K562 (cell line): Measurements from ENCODE around the gene ETFRF1. TPM values are rescaled to one million over a fixed set of nuclear protein-coding genes. Genes with fewer than 3 reads are reported as not detected.

Experiments used
- CBFB ChIP-seq: sonication (generic); formaldehyde crosslinking; IDR thresholded peaks from 2 replicates; pipeline ENCODE4 v1.4.0; 2020; ENCODE audit warnings: mild to moderate bottlenecking, missing genetic modification reagents
- CREB1 ChIP-seq, 2 experiments: sonication (generic) in 1 of 2; formaldehyde crosslinking in 1 of 2; IDR thresholded peaks; 2 replicates each; pipeline versions ENCODE4 v1.6.1 to v1.8.0; 2012 to 2022; ENCODE audit warnings: inconsistent platforms in 1 of 2, mild to moderate bottlenecking in 1 of 2, missing genetic modification reagents in 1 of 2, moderate library complexity in 1 of 2
- EGR1 ChIP-seq: fragments of 450-650 bp; conservative IDR thresholded peaks from 2 replicates; pipeline ENCODE4 v1.6.1; 2017; ENCODE audit warnings: mild to moderate bottlenecking
- EP300 ChIP-seq: IDR thresholded peaks from 2 replicates; pipeline ENCODE4 v1.6.1; 2012; ENCODE audit warnings: low read length, improper control_type of control experiment
- HNRNPH1 ChIP-seq: fragments of 200-400 bp; formaldehyde crosslinking; optimal IDR thresholded peaks from 2 replicates; pipeline ENCODE3; 2017; ENCODE audit warnings: low read depth, mild to moderate bottlenecking, low read length, moderate library complexity
- KDM5B ChIP-seq: fragments of 200-600 bp; sonication (generic); IDR thresholded peaks from 2 replicates; pipeline ENCODE4 v1.6.1; 2012; ENCODE audit warnings: low read depth, mild to moderate bottlenecking, moderate library complexity, low read length, control low read depth, inconsistent platforms; ENCODE audit not compliant: insufficient replicate concordance
- KLF16 ChIP-seq: IDR thresholded peaks from 2 replicates; pipeline ENCODE4 v1.6.1; 2016; ENCODE audit warnings: antibody characterized with exemption
- LEF1 ChIP-seq: fragments of 450-650 bp; IDR thresholded peaks from 2 replicates; pipeline ENCODE4 v1.6.1; 2016; ENCODE audit warnings: mild to moderate bottlenecking
- MITF ChIP-seq: IDR thresholded peaks from 2 replicates; pipeline ENCODE4 v1.6.1; 2014; ENCODE audit warnings: antibody characterized with exemption
- MXD1 ChIP-seq: fragments of 250-450 bp; sonication (Bioruptor Pico); IDR thresholded peaks from 2 replicates; pipeline ENCODE4 v1.8.0; 2021; ENCODE audit warnings: borderline replicate concordance, mild to moderate bottlenecking, moderate library complexity; ENCODE audit not compliant: poor library complexity, severe bottlenecking
- MYC ChIP-seq, 2 experiments: fragments of 250-450 bp in 1 of 2; sonication (Bioruptor Pico) in 1 of 2; IDR thresholded peaks; 2 replicates each; pipeline versions ENCODE4 v1.5.1 to v1.6.1; 2012 to 2021; ENCODE audit warnings: low read depth in 2 of 2, borderline replicate concordance in 1 of 2, improper control_type of control experiment in 1 of 2, low read length in 1 of 2, mild to moderate bottlenecking in 1 of 2, moderate library complexity in 1 of 2
- NFE2 ChIP-seq: IDR thresholded peaks from 2 replicates; pipeline ENCODE4 v1.6.1; 2014; ENCODE audit warnings: antibody characterized with exemption, low read depth
- SMARCE1 ChIP-seq: fragments of 450-650 bp; IDR thresholded peaks from 2 replicates; pipeline ENCODE4 v1.7.1; 2016; ENCODE audit warnings: mild to moderate bottlenecking
- STAT5A ChIP-seq: IDR thresholded peaks from 2 replicates; pipeline ENCODE4 v1.6.1; 2012; ENCODE audit warnings: low read length, inconsistent platforms, borderline replicate concordance
- U2AF1 ChIP-seq: fragments of 200-400 bp; formaldehyde crosslinking; optimal IDR thresholded peaks from 2 replicates; pipeline ENCODE3; 2017; ENCODE audit warnings: mild to moderate bottlenecking, low read depth, low read length, moderate library complexity
- YBX1 ChIP-seq: fragments of 450-650 bp; IDR thresholded peaks from 2 replicates; pipeline ENCODE4 v1.7.1; 2016; ENCODE audit warnings: mild to moderate bottlenecking
- ZKSCAN1 ChIP-seq: fragments of 150-350 bp; IDR thresholded peaks from 2 replicates; pipeline ENCODE4 v1.6.1; 2016; ENCODE audit warnings: low read depth, low read length
- ZNF12 ChIP-seq: sonication (generic); formaldehyde crosslinking; IDR thresholded peaks from 2 replicates; pipeline ENCODE4 v1.4.0; 2020; ENCODE audit warnings: mild to moderate bottlenecking, missing genetic modification reagents
- ZNF212 ChIP-seq: fragments of 450-650 bp; formaldehyde crosslinking; IDR thresholded peaks from 2 replicates; pipeline ENCODE4 v1.4.0; 2020; ENCODE audit warnings: mild to moderate bottlenecking
- ZNF277 ChIP-seq: fragments of 250-450 bp; sonication (Bioruptor Pico); IDR thresholded peaks from 2 replicates; pipeline ENCODE4 v1.8.0; 2022; ENCODE audit warnings: inconsistent platforms, mild to moderate bottlenecking, moderate library complexity, borderline replicate concordance
- ZNF41 ChIP-seq: fragments of 250-450 bp; sonication (Bioruptor Pico); conservative IDR thresholded peaks from 2 replicates; pipeline ENCODE4 v1.4.0; 2020; ENCODE audit warnings: mild to moderate bottlenecking
- ZNF551 ChIP-seq: fragments of 250-450 bp; sonication (Bioruptor Pico); IDR thresholded peaks from 2 replicates; pipeline ENCODE4 v1.5.0; 2021; ENCODE audit warnings: mild to moderate bottlenecking, moderate library complexity
- polyA plus RNA-seq, 8 experiments: library from polyadenylated mRNA; depleted of rRNA in 4 of 8; stranded (reverse) in 5 of 8; unstranded in 3 of 8; fragments of >200 nt; fragmentation: Nextera tagmentation in 2 of 8; fragmentation: Illumina TruSeq in 1 of 8; extraction: Ambion mirVana in 2 of 8; extraction: Trizol in 1 of 8; gene quantifications; 2 replicates each; pipeline versions ENCODE4 v1.2.1 to v1.2.3, GENCODE V29; 2011 to 2014; ENCODE audit warnings: inconsistent platforms in 1 of 8, missing spikeins in 1 of 8
- total RNA-seq, 7 experiments: library from RNA; depleted of rRNA in 6 of 7; stranded (reverse); fragments of >200 nt in 6 of 7; fragmentation: Illumina TruSeq in 2 of 7; extraction: Trizol in 2 of 7; gene quantifications; 2 replicates each; pipeline versions ENCODE4 v1.2.1 to v1.2.3, GENCODE V29; 2011 to 2021; ENCODE audit warnings: low replicate concordance in 1 of 7
- TF ChIP-seq, protein P1 (sequence below): sonication (generic); formaldehyde crosslinking; IDR thresholded peaks from 2 replicates; pipeline ENCODE4 v1.4.0; 2020; ENCODE audit warnings: mild to moderate bottlenecking, missing genetic modification reagents
- TF ChIP-seq, protein P2 (sequence below): fragments of 250-450 bp; sonication (Bioruptor Pico); IDR thresholded peaks from 2 replicates; pipeline ENCODE4 v1.5.0; 2021

Gene ETFRF1
- total and polyA plus RNA-seq, 9 of the 15 experiments (the other 6 are each of a cell fraction or from before 2014, with no cell fraction given), result 16.1 to 107 (median 33.7) TPM

DNA sequence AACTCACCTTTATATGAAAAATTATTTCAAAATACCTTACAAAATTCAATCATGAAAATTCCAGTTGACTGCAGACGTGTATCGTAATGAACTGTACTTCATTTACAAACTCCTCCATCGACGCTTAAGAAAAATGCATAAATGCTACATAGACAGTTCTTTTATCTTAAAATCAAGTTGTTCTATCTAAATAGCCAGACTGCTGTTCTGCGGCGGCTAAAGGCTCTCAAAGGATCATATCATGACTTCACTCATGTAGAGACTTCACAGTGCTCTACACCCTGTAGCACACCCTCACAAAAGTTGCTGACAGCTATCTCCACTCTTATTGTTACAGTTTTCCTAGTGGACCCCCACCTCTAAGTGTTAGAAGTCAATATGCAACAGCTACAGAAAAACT is 50.5 kb downstream of the ETFRF1 start (continued):
- TF ChIP-seq ZNF41 (CRISPR knock-in tag), result no peak
- TF ChIP-seq U2AF1, result no peak
- TF ChIP-seq EP300, result peak; percentile 37; the same call in 1 of the 2 replicates
- no peak for TF ChIP-seq EGR1
- no peak for TF ChIP-seq ZNF551 (CRISPR knock-in tag)
- TF ChIP-seq CBFB (CRISPR knock-in tag), result no peak
- TF ChIP-seq, protein P1, sequence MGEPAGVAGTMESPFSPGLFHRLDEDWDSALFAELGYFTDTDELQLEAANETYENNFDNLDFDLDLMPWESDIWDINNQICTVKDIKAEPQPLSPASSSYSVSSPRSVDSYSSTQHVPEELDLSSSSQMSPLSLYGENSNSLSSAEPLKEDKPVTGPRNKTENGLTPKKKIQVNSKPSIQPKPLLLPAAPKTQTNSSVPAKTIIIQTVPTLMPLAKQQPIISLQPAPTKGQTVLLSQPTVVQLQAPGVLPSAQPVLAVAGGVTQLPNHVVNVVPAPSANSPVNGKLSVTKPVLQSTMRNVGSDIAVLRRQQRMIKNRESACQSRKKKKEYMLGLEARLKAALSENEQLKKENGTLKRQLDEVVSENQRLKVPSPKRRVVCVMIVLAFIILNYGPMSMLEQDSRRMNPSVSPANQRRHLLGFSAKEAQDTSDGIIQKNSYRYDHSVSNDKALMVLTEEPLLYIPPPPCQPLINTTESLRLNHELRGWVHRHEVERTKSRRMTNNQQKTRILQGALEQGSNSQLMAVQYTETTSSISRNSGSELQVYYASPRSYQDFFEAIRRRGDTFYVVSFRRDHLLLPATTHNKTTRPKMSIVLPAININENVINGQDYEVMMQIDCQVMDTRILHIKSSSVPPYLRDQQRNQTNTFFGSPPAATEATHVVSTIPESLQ (CRISPR knock-in tag), result no peak
- 0 out of 2 replicates have a peak, but pooled peaks have one; percentile 15 for TF ChIP-seq KLF16
- TF ChIP-seq, protein P2, sequence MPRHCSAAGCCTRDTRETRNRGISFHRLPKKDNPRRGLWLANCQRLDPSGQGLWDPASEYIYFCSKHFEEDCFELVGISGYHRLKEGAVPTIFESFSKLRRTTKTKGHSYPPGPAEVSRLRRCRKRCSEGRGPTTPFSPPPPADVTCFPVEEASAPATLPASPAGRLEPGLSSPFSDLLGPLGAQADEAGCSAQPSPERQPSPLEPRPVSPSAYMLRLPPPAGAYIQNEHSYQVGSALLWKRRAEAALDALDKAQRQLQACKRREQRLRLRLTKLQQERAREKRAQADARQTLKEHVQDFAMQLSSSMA (CRISPR knock-in tag), result no peak
- TF ChIP-seq ZNF212 (CRISPR knock-in tag), result no peak
- no peak for TF ChIP-seq STAT5A
- TF ChIP-seq LEF1, result no peak
- no peak for TF ChIP-seq NFE2
- TF ChIP-seq ZKSCAN1, result no peak
- no peak for TF ChIP-seq SMARCE1
- TF ChIP-seq MYC (IDR thresholded peaks at IDR 0.05; ENCODE audit: low read depth, low read length), result no peak
- no peak for TF ChIP-seq MYC (CRISPR knock-in tag; IDR thresholded peaks at IDR 0.05; ENCODE audit: borderline replicate concordance, low read depth)
- TF ChIP-seq ZNF12 (CRISPR knock-in tag), result no peak
- no peak for TF ChIP-seq MITF
- TF ChIP-seq CREB1 (IDR thresholded peaks at IDR 0.05), result no peak
- no peak for TF ChIP-seq CREB1 (CRISPR knock-in tag; IDR thresholded peaks at IDR 0.05)
- TF ChIP-seq MXD1 (CRISPR knock-in tag), result no peak
- TF ChIP-seq ZNF277 (CRISPR knock-in tag), result no peak
- TF ChIP-seq KDM5B, result no peak
- TF ChIP-seq YBX1, result no peak
- no peak for TF ChIP-seq HNRNPH1
